ENCODE measurements around the gene UXS1.

DNA sequence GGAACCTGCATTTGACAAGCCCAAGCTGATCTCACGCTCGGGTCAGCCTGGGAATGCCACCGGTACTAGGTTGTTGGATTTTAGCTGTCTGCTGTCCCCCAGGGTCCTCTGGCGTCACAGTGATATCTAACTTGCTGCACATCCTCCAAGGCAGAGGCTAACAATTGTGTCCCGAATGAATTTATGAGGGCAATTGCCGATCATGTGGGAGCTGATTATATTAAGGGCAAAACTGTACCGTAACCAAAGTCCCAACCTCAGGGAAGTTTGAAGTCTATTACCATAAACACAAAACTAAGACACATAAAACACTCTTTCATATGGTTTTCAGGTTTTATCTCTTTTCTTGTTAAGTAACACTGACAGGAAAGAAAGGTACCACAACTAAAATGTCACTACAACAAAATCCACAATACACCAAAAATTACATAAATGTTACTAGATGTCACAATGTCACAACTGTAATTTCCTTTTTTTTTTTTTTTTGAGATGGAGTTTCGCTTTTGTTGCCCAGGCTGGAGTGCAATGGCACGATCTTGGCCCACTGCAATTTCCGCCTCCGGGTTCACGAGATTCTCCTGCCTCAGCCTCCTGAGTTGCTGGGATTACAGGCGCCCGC lies 6.7 kb downstream of the UXS1 start:
- TF ChIP-seq, protein P1, sequence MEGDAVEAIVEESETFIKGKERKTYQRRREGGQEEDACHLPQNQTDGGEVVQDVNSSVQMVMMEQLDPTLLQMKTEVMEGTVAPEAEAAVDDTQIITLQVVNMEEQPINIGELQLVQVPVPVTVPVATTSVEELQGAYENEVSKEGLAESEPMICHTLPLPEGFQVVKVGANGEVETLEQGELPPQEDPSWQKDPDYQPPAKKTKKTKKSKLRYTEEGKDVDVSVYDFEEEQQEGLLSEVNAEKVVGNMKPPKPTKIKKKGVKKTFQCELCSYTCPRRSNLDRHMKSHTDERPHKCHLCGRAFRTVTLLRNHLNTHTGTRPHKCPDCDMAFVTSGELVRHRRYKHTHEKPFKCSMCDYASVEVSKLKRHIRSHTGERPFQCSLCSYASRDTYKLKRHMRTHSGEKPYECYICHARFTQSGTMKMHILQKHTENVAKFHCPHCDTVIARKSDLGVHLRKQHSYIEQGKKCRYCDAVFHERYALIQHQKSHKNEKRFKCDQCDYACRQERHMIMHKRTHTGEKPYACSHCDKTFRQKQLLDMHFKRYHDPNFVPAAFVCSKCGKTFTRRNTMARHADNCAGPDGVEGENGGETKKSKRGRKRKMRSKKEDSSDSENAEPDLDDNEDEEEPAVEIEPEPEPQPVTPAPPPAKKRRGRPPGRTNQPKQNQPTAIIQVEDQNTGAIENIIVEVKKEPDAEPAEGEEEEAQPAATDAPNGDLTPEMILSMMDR (IDR thresholded peaks at IDR 0.05) = no peak
- TF ChIP-seq TP53 (CRISPR knock-in tag; IDR thresholded peaks at IDR 0.05) (no peak), ZNF671 (CRISPR knock-in tag; IDR thresholded peaks at IDR 0.05) (no peak), ZBTB21 (CRISPR knock-in tag; IDR thresholded peaks at IDR 0.05; ENCODE audit: borderline replicate concordance) (no peak), ZNF396 (CRISPR knock-in tag; IDR thresholded peaks at IDR 0.05; ENCODE audit: borderline replicate concordance) (no peak), IRF2 (CRISPR knock-in tag; IDR thresholded peaks at IDR 0.05; ENCODE audit: borderline replicate concordance, low read depth) (no peak), TEAD4 (CRISPR knock-in tag; IDR thresholded peaks at IDR 0.05) (no peak), NR2C2 (CRISPR knock-in tag; IDR thresholded peaks at IDR 0.05) (no peak)
- TF ChIP-seq, protein P2, sequence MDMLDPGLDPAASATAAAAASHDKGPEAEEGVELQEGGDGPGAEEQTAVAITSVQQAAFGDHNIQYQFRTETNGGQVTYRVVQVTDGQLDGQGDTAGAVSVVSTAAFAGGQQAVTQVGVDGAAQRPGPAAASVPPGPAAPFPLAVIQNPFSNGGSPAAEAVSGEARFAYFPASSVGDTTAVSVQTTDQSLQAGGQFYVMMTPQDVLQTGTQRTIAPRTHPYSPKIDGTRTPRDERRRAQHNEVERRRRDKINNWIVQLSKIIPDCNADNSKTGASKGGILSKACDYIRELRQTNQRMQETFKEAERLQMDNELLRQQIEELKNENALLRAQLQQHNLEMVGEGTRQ (CRISPR knock-in tag; IDR thresholded peaks at IDR 0.05) = no peak
- TF ChIP-seq, protein P3, sequence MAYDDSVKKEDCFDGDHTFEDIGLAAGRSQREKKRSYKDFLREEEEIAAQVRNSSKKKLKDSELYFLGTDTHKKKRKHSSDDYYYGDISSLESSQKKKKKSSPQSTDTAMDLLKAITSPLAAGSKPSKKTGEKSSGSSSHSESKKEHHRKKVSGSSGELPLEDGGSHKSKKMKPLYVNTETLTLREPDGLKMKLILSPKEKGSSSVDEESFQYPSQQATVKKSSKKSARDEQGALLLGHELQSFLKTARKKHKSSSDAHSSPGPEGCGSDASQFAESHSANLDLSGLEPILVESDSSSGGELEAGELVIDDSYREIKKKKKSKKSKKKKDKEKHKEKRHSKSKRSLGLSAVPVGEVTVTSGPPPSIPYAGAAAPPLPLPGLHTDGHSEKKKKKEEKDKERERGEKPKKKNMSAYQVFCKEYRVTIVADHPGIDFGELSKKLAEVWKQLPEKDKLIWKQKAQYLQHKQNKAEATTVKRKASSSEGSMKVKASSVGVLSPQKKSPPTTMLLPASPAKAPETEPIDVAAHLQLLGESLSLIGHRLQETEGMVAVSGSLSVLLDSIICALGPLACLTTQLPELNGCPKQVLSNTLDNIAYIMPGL (CRISPR knock-in tag; IDR thresholded peaks at IDR 0.05) = no peak
- TF ChIP-seq, protein P4, sequence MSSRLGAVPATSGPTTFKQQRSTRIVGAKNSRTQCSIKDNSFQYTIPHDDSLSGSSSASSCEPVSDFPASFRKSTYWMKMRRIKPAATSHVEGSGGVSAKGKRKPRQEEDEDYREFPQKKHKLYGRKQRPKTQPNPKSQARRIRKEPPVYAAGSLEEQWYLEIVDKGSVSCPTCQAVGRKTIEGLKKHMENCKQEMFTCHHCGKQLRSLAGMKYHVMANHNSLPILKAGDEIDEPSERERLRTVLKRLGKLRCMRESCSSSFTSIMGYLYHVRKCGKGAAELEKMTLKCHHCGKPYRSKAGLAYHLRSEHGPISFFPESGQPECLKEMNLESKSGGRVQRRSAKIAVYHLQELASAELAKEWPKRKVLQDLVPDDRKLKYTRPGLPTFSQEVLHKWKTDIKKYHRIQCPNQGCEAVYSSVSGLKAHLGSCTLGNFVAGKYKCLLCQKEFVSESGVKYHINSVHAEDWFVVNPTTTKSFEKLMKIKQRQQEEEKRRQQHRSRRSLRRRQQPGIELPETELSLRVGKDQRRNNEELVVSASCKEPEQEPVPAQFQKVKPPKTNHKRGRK (CRISPR knock-in tag; IDR thresholded peaks at IDR 0.05; ENCODE audit: borderline replicate concordance) = no peak

Measured in WTC11 (cell line).